ENCODE measurements around the gene TENT4A. TPM values are rescaled to one million over a fixed set of nuclear protein-coding genes. Genes with fewer than 3 reads are reported as not detected.

TENT4A gene
- total RNA-seq, 1 experiment from 2014 or later = 25.6 TPM

DNA sequence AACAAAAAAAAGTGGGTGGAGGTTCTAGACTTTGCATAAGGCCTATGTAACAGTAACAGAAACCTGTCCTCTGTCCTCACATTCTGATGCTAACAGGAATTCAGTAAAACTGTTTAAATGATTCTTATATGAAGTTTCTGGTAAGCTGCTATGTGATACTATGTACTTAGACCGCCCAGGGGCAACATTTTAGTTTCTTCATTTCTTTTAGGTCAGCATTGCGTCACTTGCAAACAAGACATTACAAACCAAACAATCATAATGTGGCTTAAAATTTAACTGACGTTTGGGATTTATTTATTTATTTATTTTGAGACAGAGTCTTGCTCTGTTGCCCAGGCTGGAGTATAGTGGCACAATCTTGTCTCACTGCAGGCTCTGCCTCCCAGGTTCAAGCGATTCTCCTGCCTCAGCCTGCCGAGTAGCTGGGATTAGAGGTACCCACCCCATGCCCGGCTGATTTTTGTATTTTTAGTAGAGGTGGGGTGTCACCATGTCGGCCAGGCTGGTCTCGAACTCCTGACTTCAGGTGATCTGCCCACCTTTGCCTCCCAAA is 44.3 kb downstream of the TENT4A start:
- Histone ChIP-seq H3K4me2 (ENCODE audit: insufficient read depth, insufficient read length, low read length) (no peak overlapping the region), H3K18ac (ENCODE audit: insufficient read length, low read depth, low read length) (no peak overlapping the region), H3K4me1 (ENCODE audit: insufficient read depth, low read length) (no peaks in the 10 kb centered on the region), H2BK5ac (ENCODE audit: insufficient read length, low read length) (no peak overlapping the region), H2BK20ac (ENCODE audit: low read depth, low read length, poor library complexity, severe bottlenecking) (no peak overlapping the region), H3K9ac (ENCODE audit: extremely low read depth, insufficient read length, low read length) (no peak overlapping the region), H3K56ac (ENCODE audit: insufficient read length, low read depth, low read length) (no peak overlapping the region), H4K5ac (ENCODE audit: insufficient read length, low read depth, low read length) (no peak overlapping the region), H3K4ac (ENCODE audit: low read depth, low read length) (no peak overlapping the region), H3K79me2 (ENCODE audit: insufficient read depth, low read length) (no peaks in the 10 kb centered on the region), H3K27ac (ENCODE audit: insufficient read length, low read depth, low read length) (no peak overlapping the region), H2BK15ac (ENCODE audit: low read depth, low read length) (no peak overlapping the region), H3K79me1 (ENCODE audit: insufficient read depth, low read depth, low read length, poor library complexity, severe bottlenecking) (no peaks in the 10 kb centered on the region), H4K8ac (replicated peaks; ENCODE audit: insufficient read length, low read depth, low read length) (no peak overlapping the region), H4K91ac (ENCODE audit: insufficient read length, low read depth, low read length) (no peak overlapping the region), H2BK120ac (ENCODE audit: low read depth, low read length, poor library complexity, severe bottlenecking) (no peak overlapping the region), H2BK12ac (ENCODE audit: insufficient read length, low read depth, low read length) (no peak overlapping the region), H2AFZ (ENCODE audit: low read length) (no peak overlapping the region), H3K23me2 (ENCODE audit: insufficient read length, low read depth, low read length, poor library complexity, severe bottlenecking) (no peaks in the 10 kb centered on the region), H3T11ph (ENCODE audit: low read length) (no peak overlapping the region), H3K27me3 (ENCODE audit: insufficient read depth, low read length) (no peaks in the 10 kb centered on the region), H3K14ac (ENCODE audit: insufficient read depth, low read length) (no peak overlapping the region), H2AK5ac (ENCODE audit: insufficient read length, low read length) (no peak overlapping the region), H4K20me1 (ENCODE audit: control insufficient read depth, insufficient read depth, insufficient read length) (no peaks in the 10 kb centered on the region), H3K23ac (ENCODE audit: insufficient read length, low read depth, low read length) (no peak overlapping the region), H3K9me3 (ENCODE audit: control insufficient read depth, low read depth, low read length) (no peaks in the 10 kb centered on the region)
- no peaks in the 10 kb centered on the region; a peak in 1 of 5 replicates for H3K9me3 Mint-ChIP-seq
- H3K27me3 Mint-ChIP-seq (ENCODE audit: low read depth) = no peaks in the 10 kb centered on the region
- no CpG with 5 or more reads among the region's 8 CpGs for WGBS (ENCODE audit: extremely low coverage, insufficient read length, low lambda C conversion rate)
- peaks cover 34 to 53% (median 47%) of the 10 kb centered on the region in 3 experiments; a peak in 6 of 7 replicates for H3K36me3 Mint-ChIP-seq (ENCODE audit: insufficient read depth in 1 of 3, low read depth in 3 of 3)
- TF ChIP-seq, protein P1, sequence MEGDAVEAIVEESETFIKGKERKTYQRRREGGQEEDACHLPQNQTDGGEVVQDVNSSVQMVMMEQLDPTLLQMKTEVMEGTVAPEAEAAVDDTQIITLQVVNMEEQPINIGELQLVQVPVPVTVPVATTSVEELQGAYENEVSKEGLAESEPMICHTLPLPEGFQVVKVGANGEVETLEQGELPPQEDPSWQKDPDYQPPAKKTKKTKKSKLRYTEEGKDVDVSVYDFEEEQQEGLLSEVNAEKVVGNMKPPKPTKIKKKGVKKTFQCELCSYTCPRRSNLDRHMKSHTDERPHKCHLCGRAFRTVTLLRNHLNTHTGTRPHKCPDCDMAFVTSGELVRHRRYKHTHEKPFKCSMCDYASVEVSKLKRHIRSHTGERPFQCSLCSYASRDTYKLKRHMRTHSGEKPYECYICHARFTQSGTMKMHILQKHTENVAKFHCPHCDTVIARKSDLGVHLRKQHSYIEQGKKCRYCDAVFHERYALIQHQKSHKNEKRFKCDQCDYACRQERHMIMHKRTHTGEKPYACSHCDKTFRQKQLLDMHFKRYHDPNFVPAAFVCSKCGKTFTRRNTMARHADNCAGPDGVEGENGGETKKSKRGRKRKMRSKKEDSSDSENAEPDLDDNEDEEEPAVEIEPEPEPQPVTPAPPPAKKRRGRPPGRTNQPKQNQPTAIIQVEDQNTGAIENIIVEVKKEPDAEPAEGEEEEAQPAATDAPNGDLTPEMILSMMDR (conservative IDR thresholded peaks at IDR 0.05) = no peak
- peak overlapping the region in 1 of 3 experiments; percentile 55; a peak in 1 of 7 replicates for H3K27ac Mint-ChIP-seq
- H3K4me1 Mint-ChIP-seq = peaks cover 0 to 2% of the 10 kb centered on the region in 2 experiments; a peak in 1 of 4 replicates
- DNase-seq = no peak
- no peak overlapping the region for H3K4me3 Mint-ChIP-seq
